Measurements from ENCODE around the gene DCDC1. TPM values are rescaled to one million over a fixed set of nuclear protein-coding genes. Genes with fewer than 3 reads are reported as not detected.

The DCDC1 gene
- total and polyA plus RNA-seq, 9 of the 15 experiments (the other 6 are each of a cell fraction or from before 2014, with no cell fraction given): 0.05 to 0.18 (median 0.08) TPM; not detected in 3

- Histone ChIP-seq H3K27ac (ENCODE audit: extremely low read depth, low read depth, low read length) (no peak overlapping the region), H3K9ac (ENCODE audit: insufficient read depth in 1 of 2, low read depth in 2 of 2, low read length in 2 of 2) (no peak overlapping the region), H3K9me3 (replicated peaks; ENCODE audit: control insufficient read depth, insufficient read depth, low read depth, low read length) (no peaks in the 10 kb centered on the region), H3K4me1 (replicated peaks in 1 of 2; ENCODE audit: control insufficient read depth in 2 of 2, insufficient read depth in 2 of 2, low read length in 2 of 2) (no peaks in the 10 kb centered on the region), H3K4me3 (no peak overlapping the region), H3K9me1 (ENCODE audit: control insufficient read depth, insufficient read depth, low read length) (no peaks in the 10 kb centered on the region), H3K4me2 (ENCODE audit: insufficient read depth, low read length) (no peak overlapping the region), H4K20me1 (replicated peaks; ENCODE audit: control insufficient read depth, insufficient read depth, low read length) (no peaks in the 10 kb centered on the region), H3K27me3 (ENCODE audit: control insufficient read depth in 2 of 2, insufficient read depth in 2 of 2, low read length in 2 of 2) (no peaks in the 10 kb centered on the region), H3K79me2 (ENCODE audit: control insufficient read depth, insufficient read depth, low read length) (no peaks in the 10 kb centered on the region), H3K36me3 (ENCODE audit: control insufficient read depth, insufficient read depth, low read length) (no peaks in the 10 kb centered on the region), H2AFZ (ENCODE audit: low read depth, low read length) (no peak overlapping the region)
- no TSS peak for BruUV-seq (replicated peaks)
- in situ Hi-C loops (cut with MboI) (loop anchor here (25.0 kb wide), 1 partner anchor 929 kb away; no protein-coding TSS in a partner anchor), intact Hi-C loops (cut with micrococcal nuclease) (loop anchor here (10.0 kb wide), 1 partner anchor 1061 kb away; no protein-coding TSS in a partner anchor)
- no peak for TF ChIP-seq ESRRB (CRISPR knock-in tag; IDR thresholded peaks at IDR 0.05; ENCODE audit: borderline replicate concordance)
- TF ChIP-seq FOXJ3 (CRISPR knock-in tag; IDR thresholded peaks at IDR 0.05): no peak
- TF ChIP-seq PCBP2 (IDR thresholded peaks at IDR 0.05; ENCODE audit: low read depth, low read length, poor library complexity, severe bottlenecking): no peak
- no peak for TF ChIP-seq CTCF (IDR thresholded peaks at IDR 0.05 in 2 of 3, conservative IDR thresholded peaks at IDR 0.05 in 1 of 3; ENCODE audit: insufficient read depth in 2 of 3, low read depth in 1 of 3, low read length in 3 of 3)
- no peak for TF ChIP-seq NR2C2 (CRISPR knock-in tag; IDR thresholded peaks at IDR 0.05)
- TF ChIP-seq NR2C2 (tag; IDR thresholded peaks at IDR 0.05): no peak
- TF ChIP-seq NR3C1 (CRISPR knock-in tag; IDR thresholded peaks at IDR 0.05): no peak
- no peak for DNase-seq (ENCODE audit: extremely low read depth in 1 of 4, low spot score in 3 of 4)
- FAIRE-seq: no peak
- ChIA-PET CTCF (ENCODE audit: low intra/inter-chr PET ratio) (no interaction called here), POLR2A (no interaction called here)
- ATAC-seq: no peak
Observed at GRCh38 chr11:31233425-31233824, 136.1 kb downstream of the DCDC1 start.

Measured in K562 (cell line).